Uterus (tissue), 2 donors: ENCODE measurements around the gene STRA6.

Source experiments
- CTCF ChIP-seq, 4 experiments: fragments of 200-600 bp in 2 of 4; fragments of 450-650 bp in 2 of 4; sonication (generic) in 2 of 4; IDR thresholded peaks; one replicate each; pipeline ENCODE4 v1.5.1; 2016 to 2019; ENCODE audit warnings: antibody characterized with exemption in 4 of 4, mild to moderate bottlenecking in 2 of 4, moderate library complexity in 1 of 4
- POLR2A ChIP-seq, 2 donors: fragments of 450-650 bp; IDR thresholded peaks; one replicate each; pipeline ENCODE4 v1.6.1; 2016; ENCODE audit warnings: antibody characterized with exemption in 2 of 2, mild to moderate bottlenecking in 1 of 2, moderate library complexity in 1 of 2

- TF ChIP-seq POLR2A (IDR thresholded peaks at IDR 0.05) (no peak), CTCF (IDR thresholded peaks at IDR 0.05) (no peak)
Observed at GRCh38 chr15:74133694-74134386, 68.7 kb downstream of the STRA6 start.
